Sigmoid colon (tissue), 7 donors: ENCODE measurements around the gene TFAP2D. TPM values are rescaled to one million over a fixed set of nuclear protein-coding genes. Genes with fewer than 3 reads are reported as not detected.

Experiments
- DNase-seq: peaks from one replicate; pipeline ENCODE4 v3.0.0-alpha.2; 2019
- H3K27ac ChIP-seq, 4 donors: fragments of 200-600 bp; sonication (generic); one replicate each; pipeline ENCODE4 v1.5.1; 2016 to 2019; ENCODE audit warnings: mild to moderate bottlenecking in 1 of 4
- H3K27me3 ChIP-seq, 3 donors: fragments of 200-600 bp; sonication (generic); one replicate each; pipeline ENCODE4 v1.5.1; 2019; ENCODE audit warnings: mild to moderate bottlenecking in 1 of 3
- H3K36me3 ChIP-seq, 4 donors: fragments of 200-600 bp; sonication (generic); one replicate each; pipeline ENCODE4 v1.5.1; 2016 to 2019
- H3K4me1 ChIP-seq, 4 donors: fragments of 200-600 bp; sonication (generic); one replicate each; pipeline ENCODE4 v1.5.1; 2017 to 2019
- H3K4me3 ChIP-seq, 4 donors: fragments of 200-600 bp; sonication (generic); one replicate each; pipeline ENCODE4 v1.5.1; 2017 to 2019; ENCODE audit warnings: mild to moderate bottlenecking in 2 of 4, moderate library complexity in 1 of 4
- H3K9me3 ChIP-seq, 4 donors: fragments of 200-600 bp in 3 of 4; sonication (generic) in 3 of 4; one replicate each; pipeline versions ENCODE4 v1.5.1 to v1.6.1; 2013 to 2019
- CTCF ChIP-seq, 4 experiments: fragments of 450-650 bp in 3 of 4; fragments of 200-600 bp in 1 of 4; IDR thresholded peaks; one replicate each; pipeline ENCODE4 v1.5.1; 2016 to 2019; ENCODE audit warnings: antibody characterized with exemption in 4 of 4, mild to moderate bottlenecking in 3 of 4, moderate library complexity in 2 of 4
- EP300 ChIP-seq, 4 donors: sonication (generic); formaldehyde crosslinking; IDR thresholded peaks; one replicate each; pipeline ENCODE4 v1.6.1; 2017; ENCODE audit warnings: antibody characterized with exemption in 4 of 4
- POLR2A ChIP-seq, 2 donors: fragments of 450-650 bp; IDR thresholded peaks; one replicate each; pipeline ENCODE4 v1.6.1; 2016; ENCODE audit warnings: antibody characterized with exemption in 2 of 2, mild to moderate bottlenecking in 2 of 2, moderate library complexity in 2 of 2
- POLR2AphosphoS5 ChIP-seq, 4 donors: sonication (generic); formaldehyde crosslinking; IDR thresholded peaks; one replicate each; pipeline ENCODE4 v1.6.1; 2017; ENCODE audit warnings: antibody characterized with exemption in 4 of 4
- WGBS, 2 donors: extraction: QIAGEN DNeasy Blood & Tissue Kit; methylation state at CpG; one replicate each; pipeline ENCODE4 v1.1.7; 2013; 5-methylcytosine and 5-hydroxymethylcytosine counted together
- intact Hi-C: fragments of 100-400 bp; cut with DNase I; formaldehyde crosslinking; loops from one replicate; pipeline ENCODE4 v1.15.1; 2023
- polyA plus RNA-seq, 3 donors: library from polyadenylated mRNA; stranded (reverse); fragments of 200-250 nt; gene quantifications; one replicate each; pipeline ENCODE4 v1.2.3, GENCODE V29; 2013
- total RNA-seq, 4 donors: library from RNA; depleted of rRNA; stranded (reverse); fragments of >200 nt; gene quantifications; one replicate each; pipeline ENCODE4 v1.1.0, GENCODE V29; 2016
- donor health status: healthy with polysubstance abuse.
- donor health status: Bipolar disorder and iron deficiency.
- donor health status: healthy.

Gene TFAP2D
- total and polyA plus RNA-seq, 7 donors = not detected

- Histone ChIP-seq H3K27me3 (peaks cover 4 to 73% (median 27%) of the 10 kb centered on the region in 3 donors), H3K36me3 (no peaks in the 10 kb centered on the region), H3K4me3 (no peak overlapping the region), H3K27ac (no peak overlapping the region), H3K9me3 (no peaks in the 10 kb centered on the region), H3K4me1 (no peaks in the 10 kb centered on the region)
- TF ChIP-seq EP300 (IDR thresholded peaks at IDR 0.05) = no peak
- no peak for TF ChIP-seq POLR2AphosphoS5 (IDR thresholded peaks at IDR 0.05)
- intact Hi-C loops = no loop called here
- WGBS, 2 donors = 5 to 12% methylated on average over 19 of the region's 19 CpGs
- no peak for DNase-seq
Measured at GRCh38 chr6:50721978-50722377, 8.7 kb downstream of the TFAP2D start.

- H3K4me1 ChIP-seq = no peaks in the 10 kb centered on the region
- H3K27me3 ChIP-seq = peaks cover 4 to 77% (median 27%) of the 10 kb centered on the region in 3 donors
- no peaks in the 10 kb centered on the region for H3K36me3 ChIP-seq
- no peak overlapping the region for H3K4me3 ChIP-seq
- no peak for DNase-seq
- H3K9me3 ChIP-seq = no peaks in the 10 kb centered on the region
- H3K27ac ChIP-seq = no peak overlapping the region
- intact Hi-C loops = no loop called here
- TF ChIP-seq CTCF (IDR thresholded peaks at IDR 0.05) (no peak), EP300 (IDR thresholded peaks at IDR 0.05) (no peak), POLR2A (IDR thresholded peaks at IDR 0.05) (no peak), POLR2AphosphoS5 (IDR thresholded peaks at IDR 0.05) (no peak)
- 10 to 25% methylated on average over 24 of the region's 24 CpGs for WGBS, 2 donors
Measured at GRCh38 chr6:50722829-50723554, 9.7 kb downstream of the TFAP2D start.

GRCh38 chr6:50724381-50725124 is 11.2 kb downstream of the TFAP2D start:
- intact Hi-C loops = no loop called here
- TF ChIP-seq EP300 (IDR thresholded peaks at IDR 0.05) = no peak
- TF ChIP-seq CTCF (IDR thresholded peaks at IDR 0.05) = no peak
- TF ChIP-seq POLR2A (IDR thresholded peaks at IDR 0.05) = no peak
- no peak for TF ChIP-seq POLR2AphosphoS5 (IDR thresholded peaks at IDR 0.05)
- Histone ChIP-seq H3K36me3 (no peaks in the 10 kb centered on the region), H3K4me3 (no peak overlapping the region), H3K9me3 (no peaks in the 10 kb centered on the region), H3K27me3 (peaks cover 4 to 68% (median 13%) of the 10 kb centered on the region in 3 donors), H3K4me1 (no peaks in the 10 kb centered on the region), H3K27ac (no peak overlapping the region)
- no peak for DNase-seq
- WGBS, 2 donors = 5 to 16% methylated on average over 43 of the region's 43 CpGs

GRCh38 chr6:50734488-50734887 is 21.2 kb downstream of the TFAP2D start:
- intact Hi-C loops = no loop called here
- Histone ChIP-seq H3K9me3 (no peaks in the 10 kb centered on the region), H3K27me3 (no peaks in the 10 kb centered on the region), H3K4me1 (no peaks in the 10 kb centered on the region), H3K27ac (no peak overlapping the region), H3K4me3 (no peak overlapping the region), H3K36me3 (no peaks in the 10 kb centered on the region)
- TF ChIP-seq EP300 (IDR thresholded peaks at IDR 0.05) = no peak
- no peak for TF ChIP-seq POLR2AphosphoS5 (IDR thresholded peaks at IDR 0.05)
- TF ChIP-seq POLR2A (IDR thresholded peaks at IDR 0.05) = no peak
- no peak for TF ChIP-seq CTCF (IDR thresholded peaks at IDR 0.05)
- DNase-seq = no peak
- WGBS, 2 donors = 70 to 82% methylated on average over 3 of the region's 3 CpGs

- Histone ChIP-seq H3K9me3 (no peaks in the 10 kb centered on the region), H3K27me3 (no peaks in the 10 kb centered on the region), H3K4me1 (no peaks in the 10 kb centered on the region), H3K4me3 (no peak overlapping the region), H3K36me3 (no peaks in the 10 kb centered on the region), H3K27ac (no peak overlapping the region)
- 34 to 43% methylated on average over 3 of the region's 3 CpGs for whole genome bisulfite sequencing, 2 donors
- TF ChIP-seq CTCF (IDR thresholded peaks at IDR 0.05) (no peak), EP300 (IDR thresholded peaks at IDR 0.05) (no peak), POLR2AphosphoS5 (IDR thresholded peaks at IDR 0.05) (no peak), POLR2A (IDR thresholded peaks at IDR 0.05) (no peak)
- no peak for DNase-seq
- intact Hi-C loops = no loop called here
Measured at GRCh38 chr6:50742161-50742560, 28.8 kb downstream of the TFAP2D start.
